GM12878 (cell line): ENCODE data around the gene KIF23.

Source experiments
- KAT2A ChIP-seq: conservative IDR thresholded peaks from 2 replicates; pipeline ENCODE4 v1.6.1; 2011; ENCODE audit warnings: low read depth, low read length; ENCODE audit not compliant: control insufficient read depth
- POLR2AphosphoS5 ChIP-seq: IDR thresholded peaks from 2 replicates; pipeline ENCODE4 v1.6.1; 2011; ENCODE audit warnings: mild to moderate bottlenecking, low read length, inconsistent platforms
- RBBP5 ChIP-seq: fragments of 200-600 bp; sonication (generic); conservative IDR thresholded peaks from 2 replicates; pipeline ENCODE4 v1.6.1; 2016
- SRF ChIP-seq, 2 experiments: IDR thresholded peaks; 2 replicates each; pipeline ENCODE4 v1.6.1; 2011; ENCODE audit warnings: low read depth in 2 of 2, low read length in 2 of 2, mild to moderate bottlenecking in 1 of 2, moderate library complexity in 1 of 2
- TF ChIP-seq, protein P1 (sequence below), 3 experiments: IDR thresholded peaks in 2 of 3; conservative IDR thresholded peaks in 1 of 3; 2 replicates each; pipeline ENCODE4 v1.5.1; 2011; ENCODE audit warnings: low read depth in 3 of 3, low read length in 3 of 3, mild to moderate bottlenecking in 3 of 3, control low read depth in 2 of 3, moderate library complexity in 2 of 3, inconsistent platforms in 1 of 3, mixed read lengths in 1 of 3; ENCODE audit not compliant: control insufficient read depth in 2 of 3, insufficient read depth in 1 of 3; ENCODE audit errors: extremely low read depth in 1 of 3

- TF ChIP-seq SRF (IDR thresholded peaks at IDR 0.05; ENCODE audit: low read depth in 2 of 2, low read length in 2 of 2) (no peak), RBBP5 (no peak), KAT2A (no peak), POLR2AphosphoS5 (no peak)
- TF ChIP-seq, protein P1, sequence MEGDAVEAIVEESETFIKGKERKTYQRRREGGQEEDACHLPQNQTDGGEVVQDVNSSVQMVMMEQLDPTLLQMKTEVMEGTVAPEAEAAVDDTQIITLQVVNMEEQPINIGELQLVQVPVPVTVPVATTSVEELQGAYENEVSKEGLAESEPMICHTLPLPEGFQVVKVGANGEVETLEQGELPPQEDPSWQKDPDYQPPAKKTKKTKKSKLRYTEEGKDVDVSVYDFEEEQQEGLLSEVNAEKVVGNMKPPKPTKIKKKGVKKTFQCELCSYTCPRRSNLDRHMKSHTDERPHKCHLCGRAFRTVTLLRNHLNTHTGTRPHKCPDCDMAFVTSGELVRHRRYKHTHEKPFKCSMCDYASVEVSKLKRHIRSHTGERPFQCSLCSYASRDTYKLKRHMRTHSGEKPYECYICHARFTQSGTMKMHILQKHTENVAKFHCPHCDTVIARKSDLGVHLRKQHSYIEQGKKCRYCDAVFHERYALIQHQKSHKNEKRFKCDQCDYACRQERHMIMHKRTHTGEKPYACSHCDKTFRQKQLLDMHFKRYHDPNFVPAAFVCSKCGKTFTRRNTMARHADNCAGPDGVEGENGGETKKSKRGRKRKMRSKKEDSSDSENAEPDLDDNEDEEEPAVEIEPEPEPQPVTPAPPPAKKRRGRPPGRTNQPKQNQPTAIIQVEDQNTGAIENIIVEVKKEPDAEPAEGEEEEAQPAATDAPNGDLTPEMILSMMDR (IDR thresholded peaks at IDR 0.05 in 2 of 3, conservative IDR thresholded peaks at IDR 0.05 in 1 of 3; ENCODE audit: control insufficient read depth in 2 of 3, extremely low read depth in 1 of 3, insufficient read depth in 1 of 3, low read depth in 3 of 3, low read length in 3 of 3): no peak
Observed at GRCh38 chr15:69398491-69398891, 15.7 kb upstream of the KIF23 start.
